ENCODE results near the gene HAUS6.
"Not testable (repeated sequence)": the region's sequence is repeated elsewhere in the genome, so short reads cannot be mapped to it uniquely, and the experiment has no call there.

Gene HAUS6

DNA sequence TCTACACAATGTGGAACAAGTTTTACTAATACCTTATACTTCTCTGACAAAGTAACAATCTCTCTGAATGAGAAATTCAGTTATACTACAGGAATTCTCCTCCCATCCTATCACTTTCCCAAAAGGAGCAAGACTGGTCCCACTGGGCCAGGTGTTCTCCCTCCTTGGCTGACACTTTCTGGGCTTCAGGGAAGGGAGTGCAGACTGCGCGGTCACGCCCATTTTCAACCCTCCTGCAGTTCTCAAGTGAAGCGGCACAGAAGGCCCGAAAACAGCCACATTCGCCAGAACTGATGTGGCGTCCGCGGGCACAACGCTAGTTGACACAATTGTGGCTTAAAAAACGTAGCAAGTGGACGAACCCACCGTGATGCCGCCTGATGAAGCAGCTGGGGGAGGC, 70.3 kb downstream of the HAUS6 start:
- no peak for DNase-seq

DNA sequence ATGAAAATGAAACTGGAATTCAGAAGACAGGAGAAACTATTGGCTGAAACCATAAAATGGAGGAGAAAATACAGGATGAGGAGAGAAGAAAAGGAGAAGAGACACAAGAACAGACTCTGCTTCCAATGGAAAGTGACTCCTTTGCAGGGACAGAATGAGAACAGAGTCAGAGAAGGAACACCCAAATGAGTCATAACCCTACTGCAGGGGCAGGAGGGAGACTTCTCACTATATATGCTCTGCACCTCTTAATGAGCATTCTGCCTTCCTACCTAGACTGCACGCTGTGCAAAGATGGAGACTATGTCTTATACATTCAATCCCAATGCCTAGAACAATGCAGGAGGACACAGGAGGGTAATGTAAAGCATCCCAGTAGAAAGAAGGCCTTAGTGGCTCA, 71.8 kb downstream of the HAUS6 start:
- DNase-seq: peak; percentile 31

DNA sequence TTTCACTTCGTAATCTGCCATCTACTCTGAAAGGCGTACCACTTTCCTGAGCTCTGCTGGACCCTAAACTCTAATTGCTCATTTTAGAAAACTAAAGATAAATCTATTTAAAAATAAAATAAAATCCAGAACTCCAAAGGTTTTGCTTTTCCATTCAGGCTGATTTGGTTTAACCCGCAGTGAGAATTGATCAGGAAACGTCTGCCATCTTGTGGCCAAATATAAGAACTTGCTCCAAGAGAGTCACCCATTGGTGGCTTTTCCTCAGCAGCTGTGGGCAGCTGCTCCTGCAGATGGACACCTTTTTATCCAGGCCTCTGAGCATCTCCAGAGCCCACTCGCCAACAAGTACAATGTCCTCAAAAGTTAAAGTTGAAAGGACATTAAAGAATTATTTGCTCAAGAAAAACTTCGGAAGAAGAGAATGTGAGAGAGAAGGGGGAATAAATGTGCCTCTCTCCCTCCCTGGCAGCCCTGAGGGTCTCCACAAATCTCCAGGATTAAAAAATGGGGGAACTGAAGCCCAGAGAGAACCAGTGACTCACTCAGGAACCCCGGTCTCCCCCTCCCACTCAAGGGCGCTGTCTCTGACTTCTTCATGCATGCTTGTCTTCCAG, 73.8 kb downstream of the HAUS6 start:
- DNase-seq: peak; percentile 61

DNA sequence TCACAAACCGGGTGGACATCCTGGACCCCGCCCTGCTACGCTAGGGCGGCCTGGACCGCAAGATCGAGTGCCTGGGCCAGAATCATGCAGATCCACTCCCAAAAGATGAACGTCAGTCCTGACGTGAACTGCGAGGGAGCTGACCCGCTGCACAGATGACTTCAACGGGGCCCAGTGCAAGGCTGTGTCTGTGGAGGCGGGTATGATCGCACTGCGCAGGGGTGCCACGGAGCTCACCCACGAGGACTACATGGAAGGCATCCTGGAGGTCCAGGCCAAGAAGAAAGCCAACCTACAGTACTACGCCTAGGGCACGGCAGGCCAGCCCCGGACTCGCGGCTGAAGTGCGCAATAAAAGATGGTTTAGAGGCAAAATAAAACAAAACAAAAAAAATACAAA, 74.9 kb downstream of the HAUS6 start:
- no peak for DNase-seq

DNA sequence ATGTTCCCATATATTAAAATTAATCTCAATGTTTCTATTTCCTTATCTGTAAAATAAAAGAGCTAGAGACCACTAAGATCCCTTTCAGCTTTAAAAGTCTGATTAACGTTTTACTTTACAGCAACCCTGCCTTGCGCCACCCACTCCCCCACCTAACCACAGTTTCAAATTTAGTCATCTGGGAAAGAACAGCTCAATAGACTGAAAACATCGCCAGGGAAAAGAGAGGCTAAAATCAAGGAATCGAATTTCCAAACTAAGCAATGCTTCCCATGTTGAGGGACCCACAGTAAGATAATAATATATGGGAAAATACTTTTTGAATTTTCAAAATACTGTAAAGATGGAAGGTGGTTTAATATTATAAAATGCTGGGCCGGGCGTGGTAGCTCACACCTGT, 76.3 kb downstream of the HAUS6 start:
- peak; percentile 22 for DNase-seq

DNA sequence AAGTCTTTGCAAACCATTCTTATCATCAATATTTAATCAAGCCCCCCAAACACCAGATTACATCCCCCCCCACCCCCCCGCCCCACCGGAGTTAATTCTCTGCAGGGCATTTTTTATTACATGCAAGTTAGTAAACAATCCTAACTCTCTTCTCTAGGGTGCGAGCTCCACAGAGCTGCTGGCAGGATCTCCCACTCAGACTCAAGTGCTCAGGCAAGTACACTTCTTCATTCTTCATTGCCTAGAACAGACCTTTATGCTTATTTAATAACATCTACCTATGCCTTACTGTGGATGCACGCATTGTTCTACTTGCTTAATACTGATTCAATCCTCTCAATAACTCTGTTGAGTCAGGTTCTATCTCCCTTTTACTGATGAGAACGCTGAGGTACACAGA, 79.6 kb downstream of the HAUS6 start:
- no peak for DNase-seq

DNA sequence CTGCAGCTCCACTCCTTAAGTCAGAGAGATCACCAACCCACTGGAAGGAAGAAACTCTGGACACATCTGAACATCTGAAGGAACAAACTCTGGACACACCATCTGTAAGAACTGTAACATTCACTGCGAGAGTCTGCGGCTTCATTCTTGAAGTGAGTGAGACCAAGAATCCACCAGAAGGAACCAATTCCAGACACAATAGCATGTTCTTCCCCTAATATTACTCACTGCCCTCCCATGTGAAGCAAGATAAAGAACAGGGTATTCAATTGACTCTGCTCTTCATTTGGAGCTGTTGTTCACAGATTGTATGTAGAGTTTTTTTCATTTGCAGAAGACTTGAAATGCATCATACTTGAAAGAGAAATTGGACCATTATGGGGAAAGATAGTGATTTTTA, 80.5 kb downstream of the HAUS6 start:
- DNase-seq: peak; percentile 30

DNA sequence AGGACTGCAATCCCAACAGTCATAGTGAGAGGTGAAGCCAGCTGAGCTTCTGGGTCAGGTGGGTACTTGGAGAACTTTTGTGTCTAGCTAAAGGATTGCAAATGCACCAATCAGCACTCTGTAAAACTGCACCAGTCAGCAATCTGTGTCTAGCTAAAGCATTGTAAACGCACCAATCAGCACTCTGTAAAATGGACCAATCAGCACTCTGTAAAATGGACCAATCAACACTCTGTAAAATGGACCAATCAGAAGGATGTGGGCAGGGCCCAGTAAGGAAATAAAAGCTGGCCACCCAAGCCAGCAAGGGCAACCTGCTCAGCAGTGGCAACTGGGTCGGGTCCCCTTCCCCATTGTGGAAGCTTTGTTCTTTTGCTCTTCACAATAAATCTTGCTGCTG, 81.1 kb downstream of the HAUS6 start:
- not testable (repeated sequence) for DNase-seq

DNA sequence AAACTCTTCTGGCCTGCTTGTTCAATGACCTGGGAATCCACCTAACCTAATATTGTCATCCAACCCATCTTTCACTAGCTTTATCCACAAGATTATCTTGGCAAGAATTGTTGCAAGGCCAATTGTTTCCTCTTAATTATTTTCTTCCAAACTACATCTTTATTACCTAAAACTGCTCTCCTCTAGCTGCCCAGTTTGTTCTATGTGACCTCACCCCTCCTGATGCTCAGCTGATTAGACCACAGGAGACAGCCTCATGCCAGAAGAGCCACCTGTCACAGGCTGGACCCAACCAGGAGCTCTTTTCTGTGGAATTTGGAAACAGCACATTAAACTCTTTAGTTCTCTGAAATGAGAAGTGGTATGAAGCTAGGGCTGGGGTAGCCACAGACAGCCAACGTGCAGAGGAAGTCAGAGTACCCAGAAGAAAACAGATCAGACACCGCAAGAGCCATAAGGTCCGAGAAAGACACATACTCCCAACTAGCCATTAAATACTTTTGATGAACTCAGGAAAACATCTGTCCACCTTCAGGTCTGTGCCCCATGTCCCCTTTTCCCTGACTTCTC, 81.7 kb downstream of the HAUS6 start:
- DNase-seq: no peak

DNA sequence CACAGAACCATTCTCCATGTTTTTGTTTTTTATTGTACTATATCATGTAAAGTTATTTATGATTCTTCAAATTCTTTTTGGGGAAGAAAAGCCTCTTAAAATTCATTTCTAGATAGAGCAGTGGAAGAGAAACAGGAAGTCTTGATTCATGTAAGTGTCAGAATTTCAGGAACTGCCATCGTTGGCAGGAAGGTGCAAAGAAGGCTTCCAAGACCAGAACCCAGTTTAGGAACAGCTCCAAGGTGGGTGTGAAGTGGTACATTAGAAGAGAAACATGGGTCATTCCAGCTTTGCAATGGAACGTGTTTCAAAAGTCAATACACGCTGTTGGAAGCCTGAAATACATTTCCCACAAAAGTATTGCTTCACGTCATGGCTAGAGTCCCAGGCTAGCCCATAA, 84.5 kb downstream of the HAUS6 start:
- DNase-seq: no peak

DNA sequence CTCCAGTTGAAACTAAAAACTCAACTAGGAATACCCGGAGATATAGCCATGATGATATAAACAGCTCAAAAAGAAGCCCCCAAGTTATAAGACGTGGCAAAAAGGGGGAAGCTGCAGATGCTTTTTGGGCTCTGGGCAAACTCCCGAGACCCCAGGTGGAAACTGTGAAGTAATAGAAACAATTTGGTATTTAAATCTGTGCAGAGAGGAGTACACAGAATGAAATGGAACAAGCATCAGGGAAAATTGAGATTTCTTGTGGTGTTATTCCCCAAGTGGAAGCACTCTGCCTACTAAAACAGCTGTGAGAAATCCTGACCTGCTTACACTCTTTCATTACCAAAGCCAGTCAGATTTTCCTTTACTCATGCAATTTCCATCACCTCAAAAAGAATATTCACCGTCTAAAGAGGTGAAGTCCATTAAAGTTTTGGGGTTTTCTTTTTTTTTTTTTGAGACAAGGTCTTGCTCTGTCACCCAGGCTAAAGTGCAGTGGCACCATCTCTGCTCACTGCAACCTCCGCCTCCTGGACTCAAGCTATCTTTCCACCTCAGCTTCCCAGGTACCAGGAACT, 93.2 kb downstream of the HAUS6 start:
- no peak for DNase-seq

All from activated CD4-positive, alpha-beta T cell treated with anti-CD3 and anti-CD28 coated beads, Interleukin-2, amount 50 U/mL, for 16 hours (primary cell).